Measurements from ENCODE around the gene THOC7.

The THOC7 gene

DNA sequence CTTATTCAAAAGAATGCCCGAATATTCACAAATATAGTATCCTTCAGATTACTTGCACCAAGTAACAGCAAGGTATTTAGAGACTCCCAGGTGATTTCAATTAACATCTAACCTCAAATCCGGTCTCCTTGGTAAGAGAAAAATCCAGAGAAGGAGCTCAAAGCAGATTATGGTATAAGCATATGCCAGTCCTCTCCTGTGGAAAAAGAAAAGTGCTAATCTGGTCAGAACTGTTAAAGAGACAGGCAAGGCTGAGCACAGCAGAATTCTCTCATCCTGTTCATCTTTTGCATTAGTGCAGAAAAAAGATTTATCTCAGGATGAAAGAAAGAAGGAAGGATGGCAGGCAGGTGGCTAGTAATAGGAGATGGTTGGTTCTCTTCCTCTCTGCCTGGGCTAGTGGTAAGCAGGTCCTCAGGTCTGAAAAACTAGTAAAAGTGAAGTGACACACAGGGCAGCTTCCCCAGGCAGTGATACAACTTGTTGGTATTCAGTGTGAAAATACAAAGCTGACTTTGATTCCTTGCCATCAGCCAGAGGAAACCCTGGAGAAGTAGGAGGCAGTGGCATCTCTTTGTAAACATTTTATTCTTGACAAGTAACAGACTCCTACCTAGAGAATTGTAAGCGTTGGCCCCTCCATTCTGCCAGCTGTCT, 14.3 kb upstream of the THOC7 start:
- DNase-seq = no peak

- no peak for DNase-seq
Observed at GRCh38 chr3:63876260-63876659, 12.7 kb upstream of the THOC7 start.

GRCh38 chr3:63875510-63875909, 11.9 kb upstream of the THOC7 start:
- no peak for DNase-seq

- no peak for DNase-seq
Observed at GRCh38 chr3:63874769-63875168, 11.2 kb upstream of the THOC7 start.

- no peak for DNase-seq
Observed at GRCh38 chr3:63872135-63872924, 8.7 kb upstream of the THOC7 start.

DNA sequence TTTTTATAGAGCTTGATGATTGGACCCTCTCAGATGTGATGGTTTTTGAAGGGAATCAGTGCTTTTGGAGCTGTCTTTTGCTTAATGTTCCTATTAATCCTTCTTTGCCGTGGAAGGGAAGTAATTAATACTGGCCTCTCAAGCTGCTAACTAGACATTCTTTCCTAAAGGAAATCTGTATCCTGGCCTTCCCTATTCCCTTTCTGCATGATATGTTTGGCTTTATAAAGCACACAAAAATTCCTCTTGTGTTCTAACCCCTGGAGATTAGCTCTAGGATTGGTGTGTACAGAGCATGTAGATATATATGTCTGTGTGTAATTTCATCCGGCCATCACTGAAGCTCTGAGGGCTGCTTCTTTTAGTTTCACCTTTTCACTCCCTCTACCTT, 7.0 kb upstream of the THOC7 start:
- no peak for DNase-seq

GRCh38 chr3:63869940-63870614, 6.5 kb upstream of the THOC7 start:
- no peak for DNase-seq

DNA sequence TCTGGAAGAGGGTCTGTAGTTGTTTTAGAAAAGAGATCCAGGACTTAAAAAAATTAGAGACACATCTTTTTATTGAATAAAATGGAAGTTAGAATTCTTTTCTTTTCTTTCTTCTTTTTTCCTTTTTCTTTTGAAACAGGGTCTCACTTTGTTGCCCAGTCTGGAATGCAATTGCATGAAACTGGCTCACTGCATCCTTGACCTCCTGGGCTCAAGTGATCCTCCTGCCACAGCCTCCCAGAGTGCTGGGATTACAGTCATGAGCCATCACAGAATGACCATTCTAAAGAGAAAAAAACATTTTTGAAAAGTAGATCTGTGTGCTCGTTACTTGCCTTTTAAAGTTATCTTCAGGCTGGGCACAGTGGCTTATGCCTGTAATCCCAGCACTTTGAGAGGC, 3.6 kb upstream of the THOC7 start:
- no peak for DNase-seq

GRCh38 chr3:63864965-63865327, 1.3 kb upstream of the THOC7 start:
- no peak for DNase-seq

- peak; percentile 64 for DNase-seq
Observed at GRCh38 chr3:63864008-63864964, 681 bp upstream of the THOC7 start.

GRCh38 chr3:63862804-63863149, 828 bp downstream of the THOC7 start:
- no peak for DNase-seq

- no peak for DNase-seq
Observed at GRCh38 chr3:63861306-63861705, 2.3 kb downstream of the THOC7 start.

GRCh38 chr3:63860776-63861175, 2.8 kb downstream of the THOC7 start:
- no peak for DNase-seq

GRCh38 chr3:63857311-63857710, 6.3 kb downstream of the THOC7 start:
- no peak for DNase-seq

DNA sequence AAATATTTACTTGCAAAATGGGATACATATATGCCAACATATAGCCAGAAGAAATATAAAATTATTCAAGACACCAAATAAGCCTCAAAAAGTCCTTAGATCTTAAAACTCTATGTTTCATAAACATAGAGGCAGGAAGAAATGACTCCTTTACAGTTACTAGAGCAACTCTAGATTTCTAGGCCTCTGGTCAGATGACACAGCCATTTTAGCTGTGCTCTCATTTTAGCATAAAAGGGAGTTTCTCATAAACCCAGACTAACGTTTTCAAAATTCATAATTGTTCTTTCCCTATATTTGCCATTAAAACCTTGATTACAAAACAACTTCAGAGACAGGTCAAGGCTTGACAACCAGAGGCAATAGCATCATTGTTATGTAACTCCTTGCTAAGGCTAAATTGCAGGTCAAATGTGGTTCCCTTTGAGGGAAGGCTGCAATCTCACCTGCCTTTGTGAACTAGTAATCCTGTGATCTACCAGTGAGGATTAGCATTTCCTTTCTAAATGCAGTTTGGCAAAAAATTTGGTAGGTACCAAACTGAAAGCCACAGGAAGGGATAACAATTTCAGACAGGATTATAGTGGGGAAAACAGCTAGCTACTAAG, 8.2 kb downstream of the THOC7 start:
- no peak for DNase-seq

DNA sequence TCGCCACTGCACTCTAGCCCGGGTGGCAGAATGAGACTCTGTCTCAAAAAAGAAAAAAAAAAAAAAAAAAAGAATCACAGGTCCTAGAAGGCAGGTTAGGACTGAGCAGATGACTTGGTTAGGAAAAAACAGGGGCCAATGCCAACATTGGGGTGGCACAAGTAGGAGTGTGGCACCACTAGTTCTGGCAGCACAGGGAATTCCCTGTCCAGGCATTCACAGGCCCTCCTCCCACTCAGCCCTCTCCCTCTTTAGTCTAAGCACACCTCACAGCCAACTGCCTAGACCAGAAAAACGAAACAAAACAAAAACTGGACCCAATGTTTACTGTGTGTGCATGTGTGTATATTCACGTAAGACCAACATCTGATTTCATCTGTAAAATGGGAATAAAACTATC, 10.5 kb downstream of the THOC7 start:
- DNase-seq = no peak

DNA sequence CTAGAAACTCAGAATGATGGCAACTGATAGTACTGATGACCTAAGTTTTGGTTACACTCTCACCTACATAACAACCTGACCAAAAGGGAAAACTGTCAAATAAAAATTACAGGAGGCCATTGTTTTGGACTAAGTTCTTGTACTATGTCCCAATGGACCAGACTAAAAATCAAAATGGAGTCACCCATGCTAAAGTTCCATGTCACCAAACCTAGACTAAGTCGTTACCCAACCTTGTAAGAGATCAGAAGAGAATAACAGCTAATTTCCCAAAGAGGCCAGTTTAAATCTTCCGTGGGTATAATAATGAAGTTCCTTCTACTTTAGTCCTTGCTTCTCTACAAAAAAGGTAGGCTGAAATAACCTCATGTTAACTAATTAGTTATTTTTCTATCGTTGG, 12.3 kb downstream of the THOC7 start:
- no peak for DNase-seq

DNA sequence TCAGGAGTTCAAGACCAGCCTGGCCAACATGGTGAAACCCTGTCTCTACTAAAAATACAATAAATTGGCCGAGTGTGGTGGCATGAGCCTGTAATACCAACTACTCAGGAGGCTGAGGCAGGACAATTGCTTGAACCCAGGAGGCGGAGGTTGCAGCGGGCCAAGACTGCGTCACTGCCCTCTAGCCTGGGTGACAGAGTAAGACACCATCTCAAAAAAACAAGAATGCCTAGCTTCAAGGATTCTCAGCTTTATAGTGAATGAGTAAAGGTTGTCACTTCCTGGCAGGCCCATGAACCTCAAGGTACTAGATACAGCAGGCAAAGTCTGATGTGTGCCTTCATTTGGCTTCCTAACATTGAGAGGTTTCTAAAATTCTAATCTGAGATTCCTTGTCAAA, 14.4 kb downstream of the THOC7 start:
- no peak for DNase-seq

GRCh38 chr3:63847718-63848450, 15.7 kb downstream of the THOC7 start:
- no peak for DNase-seq

GRCh38 chr3:63845215-63845614, 18.4 kb downstream of the THOC7 start:
- no peak for DNase-seq

GRCh38 chr3:63842127-63842526, 21.5 kb downstream of the THOC7 start:
- no peak for DNase-seq

DNA sequence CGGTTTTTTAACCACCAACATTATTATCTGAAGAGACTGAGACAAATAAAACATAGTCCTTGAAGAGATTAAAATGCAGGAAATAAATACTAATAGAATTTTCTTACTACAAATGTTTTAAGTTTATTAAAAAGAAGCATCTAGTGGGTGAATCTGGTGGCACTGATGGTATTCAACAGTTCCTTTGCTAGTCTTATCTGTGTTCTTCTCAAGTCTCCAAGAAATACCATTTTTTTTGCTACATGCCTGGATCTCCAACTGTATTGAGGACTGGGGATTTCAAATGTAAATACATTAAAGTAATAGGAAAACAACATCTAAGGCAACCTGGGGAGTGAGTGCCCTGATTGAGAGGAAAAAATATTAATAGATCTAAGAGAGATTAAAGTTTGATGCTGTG, 21.9 kb downstream of the THOC7 start:
- no peak for DNase-seq
